Measurements from ENCODE around the gene SLC13A4. TPM values are rescaled to one million over a fixed set of nuclear protein-coding genes. Genes with fewer than 3 reads are reported as not detected.
"Not testable (repeated sequence)": the region's sequence is repeated elsewhere in the genome, so short reads cannot be mapped to it uniquely, and the experiment has no call there.

Gene SLC13A4
- total RNA-seq, 2 donors from 2014 or later: 1.8 to 3.2 TPM

DNA sequence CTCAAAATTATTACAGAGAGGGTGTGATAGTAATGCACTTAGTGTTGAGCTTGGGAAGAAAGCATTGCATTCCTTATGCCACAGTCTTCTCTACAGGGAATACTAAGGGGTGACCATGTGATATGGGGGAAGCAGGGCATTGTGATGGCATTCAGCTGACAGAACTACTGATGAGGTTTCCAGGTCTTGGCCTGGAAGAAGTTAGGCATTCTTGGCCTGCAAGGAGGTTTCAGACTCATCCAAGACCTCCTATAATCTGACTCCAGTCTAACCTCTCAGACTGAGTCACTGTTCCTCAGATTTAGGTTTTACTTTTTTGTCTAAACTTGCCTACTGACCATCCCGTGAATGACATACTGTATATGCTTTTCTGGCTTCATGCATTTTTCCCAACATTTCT is 57.8 kb downstream of the SLC13A4 start:
- H3K4me3 Mint-ChIP-seq: no peak overlapping the region
- H3K27me3 Mint-ChIP-seq (ENCODE audit: insufficient read depth): no peaks in the 10 kb centered on the region
- Histone ChIP-seq H3K4me3 (ENCODE audit: low read length) (no peak overlapping the region), H3K27ac (ENCODE audit: low read depth, low read length) (no peak overlapping the region), H3K36me3 (ENCODE audit: control insufficient read depth, insufficient read depth, low read length) (peaks cover 19% of the 10 kb centered on the region), H3K9me3 (ENCODE audit: control insufficient read depth, low read length) (no peaks in the 10 kb centered on the region), H3K9ac (ENCODE audit: extremely low read depth, low read length, poor library complexity, severe bottlenecking) (no peak overlapping the region), H3K27me3 (ENCODE audit: control insufficient read depth, insufficient read depth, low read length, poor library complexity, severe bottlenecking) (no peaks in the 10 kb centered on the region), H3K4me1 (ENCODE audit: control insufficient read depth, insufficient read depth, low read length) (no peaks in the 10 kb centered on the region)
- no peak for DNase-seq
- H3K27ac Mint-ChIP-seq: no peak overlapping the region
- TF ChIP-seq, protein P1, sequence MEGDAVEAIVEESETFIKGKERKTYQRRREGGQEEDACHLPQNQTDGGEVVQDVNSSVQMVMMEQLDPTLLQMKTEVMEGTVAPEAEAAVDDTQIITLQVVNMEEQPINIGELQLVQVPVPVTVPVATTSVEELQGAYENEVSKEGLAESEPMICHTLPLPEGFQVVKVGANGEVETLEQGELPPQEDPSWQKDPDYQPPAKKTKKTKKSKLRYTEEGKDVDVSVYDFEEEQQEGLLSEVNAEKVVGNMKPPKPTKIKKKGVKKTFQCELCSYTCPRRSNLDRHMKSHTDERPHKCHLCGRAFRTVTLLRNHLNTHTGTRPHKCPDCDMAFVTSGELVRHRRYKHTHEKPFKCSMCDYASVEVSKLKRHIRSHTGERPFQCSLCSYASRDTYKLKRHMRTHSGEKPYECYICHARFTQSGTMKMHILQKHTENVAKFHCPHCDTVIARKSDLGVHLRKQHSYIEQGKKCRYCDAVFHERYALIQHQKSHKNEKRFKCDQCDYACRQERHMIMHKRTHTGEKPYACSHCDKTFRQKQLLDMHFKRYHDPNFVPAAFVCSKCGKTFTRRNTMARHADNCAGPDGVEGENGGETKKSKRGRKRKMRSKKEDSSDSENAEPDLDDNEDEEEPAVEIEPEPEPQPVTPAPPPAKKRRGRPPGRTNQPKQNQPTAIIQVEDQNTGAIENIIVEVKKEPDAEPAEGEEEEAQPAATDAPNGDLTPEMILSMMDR (conservative IDR thresholded peaks at IDR 0.05): no peak
- no peaks in the 10 kb centered on the region for H3K9me3 Mint-ChIP-seq
- H3K36me3 Mint-ChIP-seq (ENCODE audit: low read depth): peaks cover 28% of the 10 kb centered on the region
- WGBS, 2 experiments (ENCODE audit: insufficient coverage in 1 of 2, insufficient read length in 1 of 2): 83 to 100% methylated on average over 1 of the region's 1 CpG
- peaks cover 5% of the 10 kb centered on the region for H3K4me1 Mint-ChIP-seq

DNA sequence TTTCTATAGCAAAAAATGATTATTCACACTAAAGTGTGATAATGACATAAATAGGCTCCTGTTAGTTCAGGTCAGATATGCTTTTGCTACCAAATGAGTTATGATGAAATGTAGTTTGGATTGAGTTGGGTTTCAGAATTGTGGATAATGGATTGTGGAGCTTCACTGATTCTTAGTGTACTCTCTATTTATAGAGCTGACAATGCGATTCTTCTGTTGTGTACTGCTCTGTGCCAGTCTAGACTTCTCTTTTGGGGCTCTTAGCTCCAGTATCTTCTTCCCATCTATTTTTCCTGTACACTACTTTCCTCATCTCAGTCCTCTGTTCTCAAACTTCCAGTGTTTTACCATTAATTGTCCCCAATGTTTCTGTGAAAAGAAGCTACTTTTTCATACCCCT is 58.2 kb downstream of the SLC13A4 start:
- DNase-seq: no peak
- Histone ChIP-seq H3K9me3 (ENCODE audit: control insufficient read depth, low read length) (no peaks in the 10 kb centered on the region), H3K36me3 (ENCODE audit: control insufficient read depth, insufficient read depth, low read length) (peaks cover 15% of the 10 kb centered on the region), H3K9ac (ENCODE audit: extremely low read depth, low read length, poor library complexity, severe bottlenecking) (no peak overlapping the region), H3K4me1 (ENCODE audit: control insufficient read depth, insufficient read depth, low read length) (no peaks in the 10 kb centered on the region), H3K27me3 (ENCODE audit: control insufficient read depth, insufficient read depth, low read length, poor library complexity, severe bottlenecking) (no peaks in the 10 kb centered on the region), H3K4me3 (ENCODE audit: low read length) (no peak overlapping the region), H3K27ac (ENCODE audit: low read depth, low read length) (no peak overlapping the region)
- H3K36me3 Mint-ChIP-seq (ENCODE audit: low read depth): peaks cover 28% of the 10 kb centered on the region
- 96 to 100% methylated on average over 1 of the region's 1 CpG for WGBS, 2 experiments (ENCODE audit: insufficient coverage in 1 of 2, insufficient read length in 1 of 2)
- H3K4me3 Mint-ChIP-seq: no peak overlapping the region
- no peaks in the 10 kb centered on the region for H3K9me3 Mint-ChIP-seq
- TF ChIP-seq, protein P1 (conservative IDR thresholded peaks at IDR 0.05): no peak
- H3K27ac Mint-ChIP-seq: no peak overlapping the region
- peaks cover 9% of the 10 kb centered on the region for H3K4me1 Mint-ChIP-seq
- no peaks in the 10 kb centered on the region for H3K27me3 Mint-ChIP-seq (ENCODE audit: insufficient read depth)

DNA sequence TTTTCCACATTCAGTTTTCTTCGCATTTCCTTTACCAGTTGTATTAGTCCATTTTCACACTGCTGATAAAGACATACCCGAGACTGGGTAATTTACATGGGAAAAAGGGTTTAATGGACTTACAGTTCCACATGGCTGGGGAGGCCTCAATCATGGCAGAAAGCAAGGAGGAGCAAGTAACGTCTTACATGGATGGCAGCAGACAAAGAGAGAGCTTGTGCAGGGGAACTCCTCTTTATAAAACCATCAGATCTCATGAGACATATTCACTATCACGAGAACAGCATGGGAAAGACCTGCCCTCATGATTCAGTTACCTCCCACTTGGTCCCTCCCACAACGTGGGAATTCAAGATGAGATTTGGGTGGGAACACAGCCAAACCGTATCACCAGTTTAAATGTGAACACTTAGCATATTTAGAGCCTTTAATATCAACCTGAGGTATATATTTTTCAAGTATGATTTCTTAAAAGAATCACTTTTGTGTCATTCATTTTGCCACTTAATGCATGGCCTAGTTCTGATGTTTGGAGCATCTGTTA is 59.1 kb downstream of the SLC13A4 start:
- H3K27me3 ChIP-seq (ENCODE audit: control insufficient read depth, insufficient read depth, low read length, poor library complexity, severe bottlenecking); H3K27ac ChIP-seq (ENCODE audit: low read depth, low read length); H3K9me3 ChIP-seq (ENCODE audit: control insufficient read depth, low read length); H3K9me3 Mint-ChIP-seq; H3K27me3 Mint-ChIP-seq (ENCODE audit: insufficient read depth); H3K36me3 ChIP-seq (ENCODE audit: control insufficient read depth, insufficient read depth, low read length); DNase-seq; H3K4me1 ChIP-seq (ENCODE audit: control insufficient read depth, insufficient read depth, low read length); H3K27ac Mint-ChIP-seq; H3K4me3 ChIP-seq (ENCODE audit: low read length); H3K9ac ChIP-seq (ENCODE audit: extremely low read depth, low read length, poor library complexity, severe bottlenecking); H3K4me3 Mint-ChIP-seq: not testable (repeated sequence)
- peaks cover 16% of the 10 kb centered on the region for H3K4me1 Mint-ChIP-seq
- WGBS, 2 experiments (ENCODE audit: insufficient coverage in 1 of 2, insufficient read length in 1 of 2): 81 to 95% methylated on average over 3 to 6 of the region's 6 CpGs
- H3K36me3 Mint-ChIP-seq (ENCODE audit: low read depth): peaks cover 20% of the 10 kb centered on the region

DNA sequence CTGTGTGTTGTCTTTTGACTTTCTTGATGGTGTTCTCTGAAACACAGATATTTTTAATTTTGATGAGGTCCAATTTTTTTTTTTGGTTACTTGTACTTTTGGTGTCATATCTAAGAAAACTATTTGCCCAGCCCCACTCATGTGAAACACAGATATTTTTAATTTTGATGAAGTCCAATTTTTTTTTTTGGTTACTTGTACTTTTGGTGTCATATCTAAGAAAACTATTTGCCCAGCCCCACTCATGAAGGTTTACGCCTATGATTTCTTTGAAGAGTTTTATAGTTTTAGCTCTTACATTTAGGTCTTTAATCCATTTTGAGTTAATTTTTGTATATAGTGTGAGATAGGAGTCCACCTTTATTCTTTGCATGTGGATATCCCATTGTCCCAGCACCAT is 60.4 kb downstream of the SLC13A4 start:
- DNase-seq; H3K27ac Mint-ChIP-seq; H3K27me3 ChIP-seq (ENCODE audit: control insufficient read depth, insufficient read depth, low read length, poor library complexity, severe bottlenecking); H3K4me1 ChIP-seq (ENCODE audit: control insufficient read depth, insufficient read depth, low read length); H3K9me3 ChIP-seq (ENCODE audit: control insufficient read depth, low read length); H3K9me3 Mint-ChIP-seq; H3K4me3 Mint-ChIP-seq; H3K27ac ChIP-seq (ENCODE audit: low read depth, low read length); H3K9ac ChIP-seq (ENCODE audit: extremely low read depth, low read length, poor library complexity, severe bottlenecking); H3K27me3 Mint-ChIP-seq (ENCODE audit: insufficient read depth); H3K4me3 ChIP-seq (ENCODE audit: low read length); H3K36me3 ChIP-seq (ENCODE audit: control insufficient read depth, insufficient read depth, low read length): not testable (repeated sequence)
- Mint-ChIP-seq H3K4me1 (peaks cover 17% of the 10 kb centered on the region), H3K36me3 (ENCODE audit: low read depth) (peaks cover 20% of the 10 kb centered on the region)
- 100% methylated on average over 1 of the region's 1 CpG; no CpG with 5 or more reads in 1 of the 2 experiments for WGBS, 2 experiments (ENCODE audit: insufficient coverage in 1 of 2, insufficient read length in 1 of 2)
